Stimulated activated CD8-positive, alpha-beta memory T cell treated with anti-CD3 and anti-CD28 coated beads, Interleukin-7, amount 100 ng/mL, for 24 hours (primary cell): Measurements from ENCODE around the gene RCOR2.
A peak's percentile ranks its signal among the peaks of the same experiment; 100 is the strongest.
"Not testable (repeated sequence)": the region's sequence is repeated elsewhere in the genome, so short reads cannot be mapped to it uniquely, and the experiment has no call there.

Experiments used
- DNase-seq: peaks from one replicate; pipeline ENCODE4 v3.0.0-alpha.2; 2020; ENCODE audit warnings: low read depth

RCOR2 gene

DNA sequence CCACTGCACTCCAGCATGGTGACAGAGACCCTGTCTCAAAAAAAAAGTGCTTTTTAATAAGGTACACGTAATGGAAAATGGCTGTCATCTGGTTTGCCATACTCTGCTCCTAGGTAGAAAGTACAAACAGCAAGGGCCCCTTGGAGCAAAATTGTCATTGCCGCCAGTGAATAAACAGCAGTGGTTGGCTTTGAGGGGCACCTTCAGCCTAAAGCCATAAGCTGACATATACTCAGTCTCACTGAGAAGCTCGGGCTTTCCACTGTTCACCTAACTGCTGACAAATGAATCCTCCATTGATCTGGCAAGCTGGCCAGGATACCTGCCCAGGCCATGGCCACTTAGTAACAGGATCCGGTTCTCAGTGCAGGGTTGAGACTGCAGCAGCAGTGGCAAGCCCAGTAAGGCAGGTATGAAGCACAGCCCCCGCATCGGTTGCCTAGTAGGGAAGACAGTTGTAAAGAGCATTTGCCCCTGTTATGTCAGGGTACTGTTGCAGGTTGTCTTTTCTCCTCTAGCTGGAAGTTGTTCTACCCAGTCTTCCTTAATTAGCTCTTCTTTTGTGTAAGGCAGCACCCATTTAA is 39.2 kb downstream of the RCOR2 start:
- no peak for DNase-seq

DNA sequence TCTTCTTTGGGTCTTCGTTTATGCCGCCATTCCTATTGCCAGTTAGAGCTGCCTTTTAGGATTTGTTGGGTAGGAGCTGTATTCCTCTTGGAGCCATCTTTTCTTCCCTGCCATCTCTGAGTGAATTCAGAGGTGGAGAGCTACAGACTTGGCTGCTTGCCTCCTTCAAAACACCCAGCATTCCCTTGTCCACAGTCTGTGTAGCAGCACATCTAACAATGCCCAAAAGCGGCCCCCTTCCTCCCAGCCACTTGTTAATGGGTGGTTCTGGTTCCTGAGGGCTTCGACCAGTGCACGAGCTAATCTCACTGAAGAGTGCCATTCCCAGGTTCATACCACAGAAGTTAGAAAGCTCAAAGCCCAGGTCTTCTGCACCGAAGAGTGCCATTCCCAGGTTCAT is 40.3 kb downstream of the RCOR2 start:
- DNase-seq, result no peak

DNA sequence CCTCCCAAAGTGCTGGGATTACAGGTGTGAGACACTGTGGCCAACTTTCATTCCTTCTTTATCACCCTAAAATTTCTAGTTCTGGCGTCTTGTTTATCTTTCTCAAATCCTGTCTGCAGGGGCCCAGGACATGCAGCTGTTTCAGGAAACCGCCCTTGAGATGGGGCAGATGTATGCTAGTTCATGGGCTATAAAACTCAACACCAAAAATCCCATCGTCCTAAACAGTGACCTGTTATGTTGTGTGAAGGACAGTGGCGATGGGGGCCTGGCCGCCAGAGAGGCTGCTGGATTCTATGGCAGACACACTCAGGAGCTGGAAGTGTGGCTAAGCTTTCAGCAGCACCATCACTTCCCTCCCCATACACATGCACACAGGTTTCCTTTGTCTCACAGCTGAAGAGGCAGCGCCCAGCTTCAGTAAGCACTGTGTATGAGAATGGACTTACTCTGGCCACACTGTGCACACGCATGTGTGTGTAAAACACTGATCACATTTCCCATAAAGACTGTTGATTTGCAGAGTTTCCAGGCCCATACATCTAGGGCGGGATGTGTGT is 41.4 kb downstream of the RCOR2 start:
- no peak for DNase-seq

DNA sequence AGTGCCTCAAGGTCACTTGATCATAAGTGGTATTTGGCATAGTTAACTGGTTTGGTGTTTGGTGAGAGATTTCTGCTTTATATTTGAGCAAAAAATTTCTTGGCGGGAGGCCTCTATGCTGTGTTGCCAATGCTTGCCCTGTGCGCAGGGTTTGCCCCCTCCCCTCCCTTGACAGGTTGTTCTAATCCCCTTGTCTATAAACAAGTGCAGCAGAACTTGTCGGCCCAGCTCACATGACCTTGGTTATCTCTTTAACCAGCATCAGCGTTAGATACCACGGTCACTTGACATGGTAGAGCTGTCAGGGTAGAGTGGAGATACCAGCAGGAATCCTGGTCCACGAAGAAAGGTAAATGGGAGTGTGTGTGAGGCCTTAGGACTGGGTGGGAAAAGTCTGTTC is 42.5 kb downstream of the RCOR2 start:
- no peak for DNase-seq

DNA sequence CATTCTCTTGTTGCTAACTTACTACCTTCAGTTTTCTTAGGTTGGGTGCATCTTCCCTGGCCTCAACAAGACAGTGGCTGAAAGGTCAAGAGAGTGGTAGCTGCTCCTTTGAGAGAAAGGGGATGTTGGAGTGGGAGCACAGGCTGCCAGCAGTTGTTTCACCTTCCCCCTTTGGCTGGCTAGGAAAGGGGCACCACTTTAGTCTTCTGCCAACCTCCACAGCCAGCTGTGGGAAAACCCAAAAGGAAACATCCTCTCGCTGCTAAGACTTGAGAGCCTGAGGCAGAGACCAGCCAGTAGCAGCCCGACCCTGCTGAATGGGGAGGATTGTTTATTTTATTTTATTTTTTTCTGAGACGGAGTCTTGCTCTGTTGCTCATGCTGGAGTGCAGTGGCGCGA is 43.7 kb downstream of the RCOR2 start:
- DNase-seq, result no peak

DNA sequence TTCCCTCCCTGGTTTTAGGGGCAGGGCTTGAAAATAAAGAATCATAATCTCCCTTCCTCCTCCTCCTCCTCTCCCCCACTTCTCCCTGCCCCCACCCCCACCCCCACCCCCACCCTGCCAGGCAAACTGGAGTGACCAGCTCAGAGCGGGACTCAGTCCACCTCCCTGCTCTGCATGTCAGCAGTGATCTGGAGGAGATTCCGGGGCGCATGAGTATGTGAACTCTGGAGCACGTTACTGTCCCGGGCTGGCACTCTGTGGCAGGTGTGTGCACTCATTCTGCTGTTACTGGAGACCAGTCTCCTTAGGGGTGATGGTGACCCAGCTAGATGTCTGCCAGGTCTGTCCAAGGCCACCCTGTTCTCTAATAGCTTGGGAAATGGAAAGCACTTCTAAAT is 44.2 kb downstream of the RCOR2 start:
- DNase-seq, result no peak

DNA sequence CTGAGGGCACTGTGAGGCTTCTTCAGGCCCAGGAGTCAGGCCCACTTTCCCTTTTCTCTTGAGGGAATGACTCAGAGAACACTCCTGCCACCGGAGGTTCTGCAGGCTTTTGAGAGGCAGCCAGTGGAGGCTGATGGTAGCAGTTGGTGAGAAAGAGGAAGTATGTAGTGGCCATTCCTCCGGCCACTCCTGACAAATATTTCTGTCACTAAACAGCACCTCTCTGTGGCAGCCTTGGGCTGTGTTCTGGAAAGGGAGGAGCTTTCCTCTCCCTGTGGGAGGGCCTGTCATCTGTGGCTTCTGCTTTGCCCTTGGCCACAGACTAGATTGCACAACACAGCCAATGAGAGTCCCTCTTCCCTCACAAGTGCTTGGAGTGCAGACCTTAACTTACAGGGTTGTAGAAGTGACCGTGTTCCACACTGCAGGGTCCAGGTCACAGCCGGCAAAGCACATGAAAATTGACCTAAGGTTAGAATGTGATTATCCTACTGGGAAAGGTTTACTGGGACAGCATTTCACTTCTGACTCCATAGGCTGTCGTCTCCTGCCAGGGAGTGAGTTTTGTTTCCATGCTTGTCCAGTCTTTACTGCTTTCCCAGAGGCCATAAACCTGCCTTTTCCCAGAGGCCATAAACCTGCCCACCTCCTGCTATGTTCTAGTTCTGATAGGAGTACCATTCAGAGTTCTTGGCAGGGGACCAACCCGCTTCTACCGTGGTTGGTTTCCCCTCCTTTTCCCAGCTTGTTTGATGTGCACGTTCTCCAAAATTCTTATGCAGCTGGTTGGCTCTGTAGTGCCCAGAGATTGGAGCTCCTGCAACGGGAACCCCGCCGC is 44.8 kb downstream of the RCOR2 start:
- DNase-seq, result no peak

DNA sequence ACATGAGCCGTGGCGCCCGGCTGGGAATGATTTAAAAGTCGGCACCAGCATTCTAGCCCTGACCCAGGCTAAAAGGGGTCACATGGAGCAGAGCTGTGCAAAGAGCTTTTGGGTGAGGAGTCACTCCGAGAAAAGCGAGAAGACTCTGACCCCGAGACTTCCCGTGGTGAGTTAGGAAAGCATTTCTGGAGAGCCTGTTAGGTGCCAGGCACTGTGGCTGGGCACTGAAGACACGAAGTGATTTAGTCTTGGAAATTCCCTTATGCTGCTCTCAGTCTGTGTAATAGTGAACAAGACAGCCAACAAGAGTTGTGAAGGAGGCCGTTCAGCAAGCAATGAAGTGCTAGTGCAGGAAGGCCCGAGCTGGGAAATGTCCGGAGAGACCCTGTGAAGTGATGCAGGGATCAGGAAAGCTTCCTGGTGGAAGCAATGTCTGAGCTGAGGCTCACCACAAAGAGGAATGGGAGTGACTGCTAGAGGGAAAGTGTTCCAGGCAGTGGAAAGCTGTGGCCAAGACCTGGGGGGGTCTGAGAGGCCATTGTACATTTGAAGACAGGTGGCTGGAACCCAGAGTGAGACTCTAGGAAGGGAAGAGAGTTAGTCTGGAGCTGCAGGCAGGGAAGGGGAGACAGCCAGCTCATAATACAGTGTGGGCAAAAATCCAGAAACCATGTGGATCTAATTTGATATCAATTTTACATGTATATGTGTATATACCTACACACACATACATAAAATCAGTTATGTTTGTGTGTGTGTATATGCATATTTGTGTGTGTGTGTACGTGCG is 46.4 kb downstream of the RCOR2 start:
- DNase-seq, result no peak

DNA sequence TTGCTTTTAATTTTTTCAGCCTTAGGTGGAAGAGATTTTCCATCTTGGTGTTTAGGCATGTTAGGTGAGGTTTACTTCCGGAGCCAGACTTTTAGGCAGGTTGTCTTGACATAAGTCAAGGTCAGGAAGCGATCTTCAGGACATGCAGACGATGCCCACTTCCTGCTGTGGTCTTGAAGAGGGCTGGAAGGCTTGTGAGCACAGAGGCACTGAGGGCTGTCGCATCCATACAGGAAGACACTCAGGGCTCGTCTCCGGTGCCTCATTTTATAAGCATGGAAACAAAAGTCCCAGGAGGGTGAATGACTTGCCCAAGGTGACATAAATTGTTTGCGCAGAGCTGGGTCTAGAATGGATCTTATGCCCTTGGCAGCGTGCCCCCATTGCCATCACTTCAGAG is 47.3 kb downstream of the RCOR2 start:
- DNase-seq, result no peak

DNA sequence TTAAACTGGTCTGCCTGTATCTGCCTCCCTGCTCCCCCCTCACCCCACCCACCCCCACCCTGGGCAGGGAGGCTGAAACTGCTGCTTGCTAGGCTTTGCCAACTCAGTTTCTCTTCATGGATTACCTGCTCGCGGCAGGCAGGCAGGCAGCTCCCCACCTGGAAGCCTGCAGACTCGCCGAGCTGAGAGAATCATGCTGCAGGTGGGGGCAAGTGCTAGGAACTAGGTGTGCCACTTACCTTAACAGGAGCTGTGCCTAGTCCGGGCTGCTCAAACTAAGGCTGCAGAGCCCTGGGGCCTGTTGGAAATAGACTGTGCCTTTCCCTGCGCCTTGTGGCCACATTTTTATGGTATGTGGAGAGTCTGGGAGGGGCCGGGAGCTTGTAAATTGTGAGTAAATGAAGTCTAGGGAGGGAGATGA is 47.8 kb downstream of the RCOR2 start:
- no peak for DNase-seq

DNA sequence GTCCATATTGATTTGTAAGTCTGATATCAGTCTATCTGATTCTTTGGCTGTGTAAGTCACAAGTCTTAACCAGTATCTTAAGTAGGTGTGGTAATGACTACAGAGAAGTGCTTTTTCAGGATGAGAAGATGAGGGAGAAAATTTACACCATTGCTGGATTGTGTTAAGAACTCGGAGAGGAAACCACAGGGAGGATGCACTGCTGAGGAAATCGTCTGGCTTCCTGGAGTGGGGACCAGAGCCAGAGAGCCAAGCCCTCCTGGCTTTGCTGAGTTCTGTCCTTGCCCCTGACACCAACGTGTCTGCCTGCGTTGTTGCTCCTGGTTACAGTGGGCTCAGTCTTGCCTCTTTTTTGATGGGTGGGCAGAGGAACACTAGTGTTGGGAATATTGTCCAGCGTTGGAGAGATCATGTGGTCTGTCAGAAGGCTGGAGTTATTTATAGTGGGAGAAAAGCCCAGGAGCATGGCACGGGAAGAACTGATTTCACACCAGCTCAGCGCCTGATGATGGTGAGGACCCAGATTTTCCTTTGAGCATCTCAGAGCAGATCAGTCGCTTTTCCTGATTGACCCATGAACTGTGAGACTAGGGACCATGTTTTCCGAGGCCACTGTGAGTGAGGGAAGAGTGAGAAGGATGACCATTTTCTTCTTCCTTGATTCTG is 48.4 kb downstream of the RCOR2 start:
- DNase-seq, result no peak

DNA sequence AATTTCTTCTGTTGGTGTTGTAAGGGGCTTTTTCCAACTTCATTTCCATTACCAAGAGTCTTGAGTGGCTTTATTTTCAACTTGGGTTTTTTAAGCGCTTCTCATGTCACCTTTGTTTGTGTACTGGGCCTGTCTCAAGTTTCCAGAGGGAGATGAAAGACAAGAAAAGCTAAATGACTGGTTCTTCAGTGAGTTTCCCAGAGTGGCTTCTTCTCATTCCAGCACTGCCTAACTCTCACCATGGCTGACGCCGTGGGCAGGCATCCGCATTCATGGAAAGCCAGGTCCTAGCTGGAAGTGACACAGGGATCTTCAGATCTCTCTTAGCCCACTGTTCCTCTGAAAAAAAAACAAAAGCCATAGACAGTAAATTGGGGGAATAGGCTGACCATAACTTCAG is 49.5 kb downstream of the RCOR2 start:
- DNase-seq, result no peak

DNA sequence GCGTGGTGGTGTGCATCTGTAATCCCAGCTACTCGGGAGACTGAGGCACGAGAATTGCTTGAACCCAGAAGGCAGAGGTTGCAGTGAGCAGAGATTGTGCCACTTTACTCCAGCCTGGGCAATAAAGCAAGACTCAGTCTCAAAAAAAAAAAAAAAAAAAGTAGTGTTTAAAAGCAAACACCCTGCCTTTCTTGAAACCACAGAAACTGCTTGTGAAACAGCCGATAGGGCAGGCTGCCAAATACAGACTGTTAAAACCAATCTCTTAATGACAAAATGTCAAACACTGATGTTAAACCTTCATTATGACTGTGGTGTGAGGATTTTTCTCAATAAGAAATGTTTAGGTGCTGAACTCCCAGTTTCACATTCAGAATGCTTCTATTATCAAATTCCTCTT is 50.8 kb downstream of the RCOR2 start:
- DNase-seq, result peak; percentile 45

DNA sequence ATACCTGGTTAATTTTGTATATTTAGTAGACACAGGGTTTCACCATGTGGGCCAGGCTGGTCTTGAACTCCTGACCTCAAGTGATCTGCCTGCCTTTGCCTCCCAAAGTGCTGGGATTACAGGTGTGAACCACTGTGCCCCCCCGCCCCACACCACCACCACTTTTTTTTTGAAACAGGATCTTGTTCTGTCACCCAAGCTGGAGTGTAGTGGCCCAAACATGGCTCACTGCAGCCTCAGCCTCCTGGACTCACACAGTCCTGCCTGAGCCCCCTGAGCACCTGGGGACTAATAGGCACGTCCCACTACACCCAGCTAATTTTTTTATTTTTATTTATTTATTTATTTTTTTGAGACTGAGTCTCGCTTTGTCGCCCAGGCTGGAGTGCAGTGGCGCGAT is 53.3 kb downstream of the RCOR2 start:
- DNase-seq, result not testable (repeated sequence)

DNA sequence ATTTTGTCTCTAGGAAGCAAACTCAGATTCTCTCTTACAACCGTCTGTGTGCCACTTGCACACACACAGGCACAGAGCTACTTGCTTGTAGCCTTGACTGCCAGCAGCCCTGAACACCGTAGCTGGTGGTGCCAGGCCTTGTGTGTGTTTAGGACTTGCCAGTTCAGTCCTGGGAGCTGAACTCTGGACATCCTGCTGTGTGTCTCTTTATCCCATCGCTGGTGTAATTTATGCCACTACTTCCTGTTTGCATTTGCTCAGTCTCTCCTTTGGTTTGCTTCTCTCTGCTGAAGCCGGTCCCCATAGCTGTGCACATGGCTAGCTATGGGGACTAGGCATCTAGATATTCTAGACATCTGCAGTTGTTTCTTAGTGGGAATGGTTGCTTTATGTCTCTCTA is 54.0 kb downstream of the RCOR2 start:
- DNase-seq, result no peak
